ENCODE results near the gene COL19A1.

The COL19A1 gene

GRCh38 chr6:70131528-70131927, 265.2 kb downstream of the COL19A1 start:
- FAIRE-seq, result no peak

DNA sequence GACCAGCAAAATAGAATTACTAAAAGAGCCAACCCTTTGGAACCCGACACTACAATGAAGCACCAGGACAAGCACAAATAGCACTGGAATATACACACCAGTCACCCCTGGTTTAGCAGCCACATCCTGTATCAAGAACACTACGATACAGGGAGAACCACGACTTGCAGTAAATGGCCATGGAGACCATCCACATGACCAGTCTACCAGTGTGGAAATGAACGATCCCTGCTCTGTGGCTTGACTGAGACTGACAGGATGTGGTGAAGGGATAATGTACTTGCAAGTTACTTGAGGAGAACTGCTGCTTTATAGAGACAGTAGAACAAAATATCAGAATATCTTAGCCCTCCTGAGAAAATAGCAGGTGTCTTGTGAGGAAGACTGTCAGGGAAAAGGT, 266.9 kb downstream of the COL19A1 start:
- FAIRE-seq, result no peak

DNA sequence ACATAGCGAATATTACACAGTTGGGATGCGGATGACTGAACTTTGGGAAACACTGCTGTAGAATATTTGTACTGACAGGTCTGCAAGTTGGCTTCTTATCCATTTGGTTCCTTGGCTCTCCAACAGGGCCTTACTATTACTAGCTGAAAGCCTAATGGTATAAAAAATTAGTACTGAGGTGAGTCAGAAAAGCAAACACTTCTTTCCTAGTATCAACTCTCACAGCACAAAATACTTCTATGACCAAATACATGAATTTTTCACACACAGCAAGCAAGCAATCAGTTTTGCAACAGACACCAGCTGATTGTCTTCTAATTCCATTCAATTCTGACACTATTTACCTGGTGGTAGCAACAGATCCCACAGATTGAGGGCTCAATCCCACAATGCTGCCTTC, 268.2 kb downstream of the COL19A1 start:
- FAIRE-seq, result no peak

DNA sequence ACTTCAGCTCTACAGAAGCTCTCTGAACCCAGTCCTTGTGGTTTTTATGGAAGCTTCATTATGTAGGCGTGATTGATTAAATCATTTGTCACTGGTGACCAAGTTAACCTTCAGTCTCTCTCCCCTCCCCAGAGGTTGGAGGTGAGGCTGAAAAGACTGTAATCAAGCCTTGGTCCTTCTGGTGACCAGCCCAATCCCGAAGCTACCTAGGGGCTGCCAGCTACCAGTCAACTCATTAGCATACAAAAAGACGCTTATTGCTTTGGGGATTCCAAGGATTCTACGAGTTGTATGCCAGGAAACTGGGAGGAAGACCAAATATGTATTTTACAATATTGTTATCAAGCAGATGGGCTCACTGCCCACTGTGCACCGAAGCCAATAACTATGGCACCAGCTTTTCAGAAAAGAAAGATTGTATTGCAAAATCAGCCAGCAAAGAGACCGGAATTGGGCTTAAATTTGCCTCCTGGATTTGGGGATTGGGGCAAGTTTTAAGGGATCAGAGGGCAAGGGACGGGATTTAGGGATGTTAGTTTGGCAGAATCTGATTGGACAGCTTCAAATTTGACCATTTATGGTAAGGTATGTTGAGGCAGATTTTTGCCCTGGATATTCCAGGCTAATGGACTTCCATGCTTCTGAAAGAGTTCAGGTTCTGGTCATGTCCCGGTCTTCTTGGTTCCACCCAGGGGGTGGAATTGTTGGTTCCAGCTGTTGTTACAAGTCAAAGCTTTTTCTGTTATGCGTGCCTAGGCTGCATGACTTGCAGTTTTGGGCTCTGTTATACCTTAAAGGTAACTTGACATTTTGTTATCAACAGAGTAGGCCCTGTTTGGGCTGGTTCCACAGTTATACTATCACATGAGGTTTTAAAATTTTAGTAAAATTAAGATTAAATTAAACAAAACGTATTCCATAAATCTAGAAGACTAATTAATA, 269.1 kb downstream of the COL19A1 start:
- FAIRE-seq, result no peak

GRCh38 chr6:70136996-70137395, 270.6 kb downstream of the COL19A1 start:
- no peak for FAIRE-seq

DNA sequence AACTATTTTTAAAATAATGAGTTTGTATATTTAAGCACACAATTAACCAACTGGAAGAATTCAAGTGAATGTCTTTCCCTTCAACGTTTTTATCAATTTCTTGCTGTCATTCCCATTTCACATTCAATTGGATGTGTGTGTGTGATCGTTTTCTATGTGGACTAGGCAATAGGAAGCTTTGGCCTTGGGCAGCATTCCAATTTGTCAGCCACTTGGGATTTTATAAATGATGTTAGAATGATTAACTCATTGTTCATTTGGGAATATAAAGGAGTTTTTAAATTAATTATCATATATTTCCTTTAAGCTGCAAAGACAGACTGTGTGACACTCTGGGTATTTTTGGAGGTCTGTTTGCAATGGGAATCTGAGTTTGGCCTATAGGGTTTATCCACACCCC, 274.1 kb downstream of the COL19A1 start:
- no peak for FAIRE-seq

DNA sequence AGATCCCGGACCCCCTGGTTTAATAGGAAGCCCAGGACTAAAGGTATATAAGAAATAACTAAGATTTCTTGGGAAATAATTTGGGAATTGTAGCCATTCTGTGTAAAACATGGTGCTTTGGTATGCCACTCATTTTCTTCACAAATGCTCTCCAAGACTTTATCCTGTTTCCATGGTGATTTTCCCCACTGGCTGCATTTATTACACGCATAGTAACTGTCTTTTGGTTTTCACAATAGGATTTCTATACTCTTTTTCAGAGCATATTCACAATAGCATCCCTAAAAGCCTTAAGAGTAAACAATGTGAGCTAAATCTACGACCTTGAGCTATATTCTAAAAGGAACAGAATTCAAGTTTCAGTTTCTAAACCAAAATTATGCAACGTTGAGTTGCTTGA, 275.7 kb downstream of the COL19A1 start:
- FAIRE-seq, result no peak

- FAIRE-seq, result no peak
Observed at GRCh38 chr6:70145178-70145577, 278.8 kb downstream of the COL19A1 start.

GRCh38 chr6:70149209-70149788, 282.9 kb downstream of the COL19A1 start:
- no peak for FAIRE-seq

DNA sequence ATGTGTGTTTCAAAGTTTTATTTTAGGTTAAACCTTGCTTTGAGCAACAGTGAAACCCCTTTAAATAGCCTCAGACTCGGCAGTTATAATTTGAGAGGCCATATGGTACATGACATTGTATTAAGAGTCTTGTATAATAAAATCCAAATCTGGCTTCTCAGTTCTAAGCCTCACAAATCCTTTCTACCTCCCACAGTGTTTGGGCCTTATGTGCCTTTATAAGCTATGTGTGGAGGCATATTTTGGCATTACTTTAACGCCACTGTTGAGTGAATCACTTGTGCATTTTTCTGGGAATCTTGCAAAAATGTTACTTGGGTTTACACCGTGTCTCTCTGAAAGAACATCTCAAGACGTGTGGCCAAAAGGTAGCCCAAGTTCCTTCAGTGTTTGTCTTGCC, 284.2 kb downstream of the COL19A1 start:
- FAIRE-seq, result no peak

- FAIRE-seq, result no peak
Observed at GRCh38 chr6:70151616-70152015, 285.3 kb downstream of the COL19A1 start.

DNA sequence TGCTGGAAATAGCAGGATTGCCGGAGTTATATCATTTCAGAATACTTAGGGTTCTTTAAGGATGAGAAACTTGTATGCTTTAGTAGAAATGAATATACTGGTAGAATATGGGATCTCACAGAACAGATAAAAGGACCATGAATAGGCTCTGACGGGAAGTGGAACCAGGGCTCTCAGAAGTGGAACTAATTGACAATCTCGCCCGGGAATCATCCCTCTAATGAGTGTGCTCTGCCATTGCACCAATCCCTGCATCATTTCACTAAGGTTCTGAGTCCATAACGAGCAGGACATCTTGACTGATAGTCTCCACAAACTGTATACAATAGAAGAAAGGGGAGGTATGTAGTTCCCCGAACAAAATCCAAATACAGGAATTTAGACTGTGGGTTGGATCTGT, 286.4 kb downstream of the COL19A1 start:
- no peak for FAIRE-seq

- no peak for FAIRE-seq
Observed at GRCh38 chr6:70157086-70157485, 290.7 kb downstream of the COL19A1 start.

DNA sequence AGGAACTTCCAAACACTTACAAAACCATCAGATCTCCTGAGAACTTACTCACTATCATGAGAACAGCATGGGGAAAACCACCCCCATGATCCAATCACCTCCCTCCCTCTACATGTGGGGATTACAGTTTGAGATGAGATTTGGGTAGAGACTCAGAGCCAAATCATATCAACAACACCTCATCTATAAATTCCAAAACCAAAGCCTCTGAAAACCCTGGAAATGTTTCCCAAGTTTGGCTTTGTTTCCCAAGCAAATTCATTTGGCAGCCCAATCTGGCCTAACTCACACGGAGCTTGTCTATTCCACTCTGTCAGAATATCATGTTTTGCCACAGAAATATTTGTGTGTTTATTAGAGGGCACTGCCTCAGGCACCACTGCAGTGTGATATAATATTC, 293.9 kb downstream of the COL19A1 start:
- FAIRE-seq, result no peak

DNA sequence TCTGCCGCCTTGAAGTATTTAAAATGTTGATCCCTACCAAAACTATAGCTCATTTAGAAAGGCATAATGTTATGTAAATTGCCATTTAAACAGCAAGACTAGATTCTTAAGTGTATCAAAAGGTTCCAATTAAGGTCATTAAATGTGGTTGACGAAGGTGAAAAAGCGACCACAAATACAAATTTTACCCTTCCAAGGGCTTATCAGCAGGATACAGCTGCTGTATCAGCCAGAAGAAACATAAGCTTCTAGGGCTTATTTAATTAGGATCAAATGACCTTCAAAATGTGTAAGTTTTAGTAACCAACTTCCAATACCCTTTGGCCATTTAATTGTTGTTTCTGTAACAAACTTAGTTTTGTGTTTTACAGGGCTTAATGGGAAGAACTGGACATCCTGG, 296.6 kb downstream of the COL19A1 start:
- FAIRE-seq, result no peak

DNA sequence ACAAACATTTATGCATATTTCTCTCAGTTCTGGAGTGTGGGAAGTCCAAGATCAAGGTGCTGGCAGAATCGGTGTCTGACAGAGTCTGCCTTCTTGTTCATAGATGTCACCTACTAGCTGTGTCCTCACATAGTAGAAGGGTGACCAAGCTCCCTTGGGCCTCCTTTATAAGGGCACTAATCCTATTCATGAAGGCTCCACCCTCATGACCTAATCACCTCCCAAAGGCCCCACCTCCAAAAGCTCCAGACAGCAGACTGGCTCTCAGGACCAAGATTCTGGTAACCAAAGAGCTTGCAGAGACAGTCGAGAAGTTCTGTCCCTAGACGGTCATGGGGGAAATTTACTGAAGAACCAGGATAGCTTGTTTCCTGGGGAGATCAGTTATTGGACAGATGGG, 297.4 kb downstream of the COL19A1 start:
- FAIRE-seq, result no peak

GRCh38 chr6:70164556-70164955, 298.2 kb downstream of the COL19A1 start:
- no peak for FAIRE-seq

DNA sequence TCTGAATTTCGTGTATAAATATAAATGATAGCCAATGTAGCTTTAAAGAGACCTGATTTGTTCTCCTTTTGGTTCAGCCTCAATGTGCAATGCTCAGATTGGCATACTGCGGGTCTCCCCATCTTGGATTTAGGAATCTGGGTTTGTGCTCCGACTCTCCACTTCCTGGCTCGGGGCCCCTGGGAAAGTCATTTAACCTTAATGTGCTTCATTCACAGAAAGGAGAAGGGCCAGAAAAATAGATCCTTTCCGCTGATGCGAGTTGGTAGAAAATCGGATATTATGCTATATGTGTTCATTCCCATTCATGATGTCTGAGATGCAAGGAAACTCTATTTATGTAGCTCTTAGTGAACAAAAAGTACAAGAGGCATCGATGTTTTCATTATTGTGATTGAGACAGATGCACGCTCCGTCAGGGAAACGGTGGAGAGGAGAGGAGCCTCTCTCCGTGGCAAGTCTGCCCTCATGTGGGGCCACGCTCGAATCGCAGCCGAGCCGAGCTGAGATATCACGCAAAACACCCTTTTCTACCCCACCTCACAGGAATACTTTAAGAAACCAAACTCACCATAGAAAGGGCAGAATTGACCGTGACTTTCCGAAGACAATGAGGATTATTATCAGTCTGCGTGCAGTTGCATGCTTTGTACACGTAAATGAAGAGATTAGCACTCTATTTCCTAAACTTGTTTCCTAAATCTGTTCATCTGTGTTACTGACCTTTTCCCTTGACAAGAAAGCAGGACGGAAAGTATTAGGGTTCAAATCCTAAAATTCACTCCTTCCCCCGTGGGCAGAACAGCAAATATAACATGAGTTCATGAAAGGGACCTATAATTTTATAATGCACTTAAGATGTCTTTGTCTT, 300.0 kb downstream of the COL19A1 start:
- no peak for FAIRE-seq

DNA sequence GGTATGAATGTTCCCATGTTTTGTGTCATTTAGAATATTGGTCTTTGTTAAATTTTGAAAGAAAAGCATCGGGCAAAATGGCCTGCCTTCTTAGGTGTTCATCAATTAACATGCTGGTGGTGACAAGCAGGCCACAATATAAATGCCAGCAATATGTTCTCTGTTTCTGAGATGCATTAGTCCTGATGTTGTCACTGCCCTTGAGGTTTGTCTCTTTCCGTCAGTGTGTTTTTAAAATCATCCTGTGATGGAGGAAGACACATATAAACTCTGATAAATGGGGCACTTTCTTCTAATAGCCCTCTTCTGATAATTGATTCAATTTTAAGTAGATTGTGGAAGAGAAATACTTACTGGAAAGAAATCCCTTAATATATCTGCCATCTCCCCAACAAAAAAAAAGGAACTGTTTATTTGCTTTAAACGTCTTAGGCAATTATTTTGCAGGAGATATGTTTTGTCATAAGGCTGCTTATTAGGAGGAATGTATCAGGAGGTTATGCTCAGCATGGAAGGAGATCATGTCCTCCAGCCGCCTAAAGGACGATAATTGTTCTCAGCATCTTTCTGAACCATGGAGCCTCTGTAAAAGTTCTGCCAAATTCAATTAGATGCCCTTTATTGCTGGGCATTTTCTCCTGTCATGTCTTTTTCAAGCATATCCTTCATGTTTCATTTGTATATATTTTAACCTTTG, 302.5 kb downstream of the COL19A1 start:
- FAIRE-seq, result no peak

DNA sequence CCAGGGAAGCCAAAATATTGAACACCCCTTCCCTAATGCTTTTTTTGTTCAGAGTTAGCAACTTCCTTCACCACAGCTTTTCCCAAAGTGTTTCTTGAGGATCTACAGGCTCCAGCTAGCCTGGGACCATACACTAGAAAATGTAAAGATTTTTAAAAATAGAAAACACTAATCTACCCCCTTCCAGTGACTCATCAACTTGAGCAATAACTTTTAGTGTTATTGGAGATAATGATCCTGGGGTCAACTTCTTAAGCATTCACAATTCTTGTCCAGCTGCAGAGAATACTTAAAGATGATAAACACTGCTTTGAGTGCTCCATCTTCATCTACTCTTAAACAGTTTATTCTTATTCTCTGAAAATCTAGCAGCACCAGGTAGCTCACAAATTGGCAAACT, 304.9 kb downstream of the COL19A1 start:
- FAIRE-seq, result no peak

GRCh38 chr6:70172252-70172651, 305.9 kb downstream of the COL19A1 start:
- FAIRE-seq, result no peak

DNA sequence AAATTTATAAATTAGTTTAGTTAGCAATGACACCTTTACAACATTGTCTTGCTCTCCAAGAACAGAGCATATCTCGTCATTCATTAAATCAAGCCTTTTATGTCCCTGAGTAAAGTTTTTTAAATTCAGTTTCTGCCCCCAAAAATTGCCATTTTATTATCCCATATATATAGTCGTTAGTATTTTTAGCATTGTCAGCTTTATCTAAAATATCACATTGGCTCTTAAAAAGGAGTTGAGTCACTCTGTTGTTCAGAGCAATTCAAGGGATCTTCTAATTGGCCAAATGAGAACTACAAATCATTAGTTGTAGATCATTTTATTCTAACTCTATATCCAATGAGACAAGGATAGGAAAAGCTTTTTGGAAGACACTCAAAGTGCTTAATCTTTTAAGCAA, 309.4 kb downstream of the COL19A1 start:
- no peak for FAIRE-seq

Measured in colon (tissue), 2 donors.